DOHH2 (cell line): ENCODE data around the gene IQSEC1.

Experiments used
- EZH2phosphoT487 ChIP-seq: fragments of 200-600 bp; sonication (generic); IDR thresholded peaks from 2 replicates; pipeline ENCODE4 v1.6.1; 2017; ENCODE audit warnings: borderline replicate concordance, mild to moderate bottlenecking, antibody characterized with exemption, low read length, moderate library complexity, mixed read lengths
- TF ChIP-seq, protein P1 (sequence below): fragments of 200-600 bp; sonication (generic); IDR thresholded peaks from one replicate; pipeline ENCODE4 v1.5.1; 2014; ENCODE audit warnings: antibody characterized with exemption, mild to moderate bottlenecking, low read depth, low read length; ENCODE audit not compliant: poor library complexity, severe bottlenecking

DNA sequence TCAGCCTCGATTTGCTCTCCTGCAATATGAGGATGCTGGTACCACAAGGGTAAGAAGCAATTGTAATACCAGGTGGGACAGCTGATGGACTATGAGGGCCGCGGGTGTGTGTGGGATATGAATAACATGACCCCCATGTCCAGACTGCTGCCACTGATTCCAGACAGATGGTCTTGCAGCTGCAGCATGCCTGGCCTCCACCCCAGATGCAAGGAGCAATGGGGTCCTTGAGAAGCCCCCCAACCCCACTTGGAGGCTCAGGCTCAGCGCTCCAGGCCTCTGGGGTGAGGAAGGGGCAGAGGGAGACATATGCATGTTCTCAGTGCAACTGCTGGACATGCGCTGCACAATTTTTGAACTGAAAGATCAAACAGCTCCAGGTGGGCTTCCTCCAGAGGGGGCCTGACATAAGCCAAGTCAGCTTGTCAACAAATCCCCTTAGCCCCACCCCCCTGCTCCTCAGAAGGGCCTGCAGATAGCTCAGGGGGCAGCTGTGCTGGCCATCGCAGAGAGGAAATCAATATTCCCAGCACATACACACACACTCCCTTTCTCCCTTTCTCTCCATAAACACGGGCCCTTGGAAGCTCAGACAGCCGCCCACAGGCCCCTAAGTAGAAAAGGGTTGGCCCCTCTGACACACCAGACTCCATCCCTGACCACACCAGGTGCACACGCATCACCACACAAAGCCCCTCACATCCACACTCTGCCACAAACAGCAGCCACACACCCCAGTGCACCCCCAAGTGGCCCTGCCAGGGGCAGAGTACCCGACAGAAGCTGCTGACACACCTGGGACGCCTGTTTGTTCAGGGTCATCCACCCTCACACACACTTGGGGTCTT lies 107.0 kb downstream of the IQSEC1 start:
- TF ChIP-seq, protein P1, sequence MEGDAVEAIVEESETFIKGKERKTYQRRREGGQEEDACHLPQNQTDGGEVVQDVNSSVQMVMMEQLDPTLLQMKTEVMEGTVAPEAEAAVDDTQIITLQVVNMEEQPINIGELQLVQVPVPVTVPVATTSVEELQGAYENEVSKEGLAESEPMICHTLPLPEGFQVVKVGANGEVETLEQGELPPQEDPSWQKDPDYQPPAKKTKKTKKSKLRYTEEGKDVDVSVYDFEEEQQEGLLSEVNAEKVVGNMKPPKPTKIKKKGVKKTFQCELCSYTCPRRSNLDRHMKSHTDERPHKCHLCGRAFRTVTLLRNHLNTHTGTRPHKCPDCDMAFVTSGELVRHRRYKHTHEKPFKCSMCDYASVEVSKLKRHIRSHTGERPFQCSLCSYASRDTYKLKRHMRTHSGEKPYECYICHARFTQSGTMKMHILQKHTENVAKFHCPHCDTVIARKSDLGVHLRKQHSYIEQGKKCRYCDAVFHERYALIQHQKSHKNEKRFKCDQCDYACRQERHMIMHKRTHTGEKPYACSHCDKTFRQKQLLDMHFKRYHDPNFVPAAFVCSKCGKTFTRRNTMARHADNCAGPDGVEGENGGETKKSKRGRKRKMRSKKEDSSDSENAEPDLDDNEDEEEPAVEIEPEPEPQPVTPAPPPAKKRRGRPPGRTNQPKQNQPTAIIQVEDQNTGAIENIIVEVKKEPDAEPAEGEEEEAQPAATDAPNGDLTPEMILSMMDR = no peak
- no peak for TF ChIP-seq EZH2phosphoT487
